SH-SY5Y (cell line): ENCODE results near the gene THAP7.

ENCODE experiments used
- GATA2 ChIP-seq: IDR thresholded peaks from 2 replicates; pipeline ENCODE4 v1.6.1; 2011; ENCODE audit warnings: mild to moderate bottlenecking, low read depth, low read length
- GATA3 ChIP-seq: IDR thresholded peaks from 2 replicates; pipeline ENCODE4 v1.6.1; 2011; ENCODE audit warnings: low read depth, mild to moderate bottlenecking, low read length, moderate library complexity

The THAP7 gene

DNA sequence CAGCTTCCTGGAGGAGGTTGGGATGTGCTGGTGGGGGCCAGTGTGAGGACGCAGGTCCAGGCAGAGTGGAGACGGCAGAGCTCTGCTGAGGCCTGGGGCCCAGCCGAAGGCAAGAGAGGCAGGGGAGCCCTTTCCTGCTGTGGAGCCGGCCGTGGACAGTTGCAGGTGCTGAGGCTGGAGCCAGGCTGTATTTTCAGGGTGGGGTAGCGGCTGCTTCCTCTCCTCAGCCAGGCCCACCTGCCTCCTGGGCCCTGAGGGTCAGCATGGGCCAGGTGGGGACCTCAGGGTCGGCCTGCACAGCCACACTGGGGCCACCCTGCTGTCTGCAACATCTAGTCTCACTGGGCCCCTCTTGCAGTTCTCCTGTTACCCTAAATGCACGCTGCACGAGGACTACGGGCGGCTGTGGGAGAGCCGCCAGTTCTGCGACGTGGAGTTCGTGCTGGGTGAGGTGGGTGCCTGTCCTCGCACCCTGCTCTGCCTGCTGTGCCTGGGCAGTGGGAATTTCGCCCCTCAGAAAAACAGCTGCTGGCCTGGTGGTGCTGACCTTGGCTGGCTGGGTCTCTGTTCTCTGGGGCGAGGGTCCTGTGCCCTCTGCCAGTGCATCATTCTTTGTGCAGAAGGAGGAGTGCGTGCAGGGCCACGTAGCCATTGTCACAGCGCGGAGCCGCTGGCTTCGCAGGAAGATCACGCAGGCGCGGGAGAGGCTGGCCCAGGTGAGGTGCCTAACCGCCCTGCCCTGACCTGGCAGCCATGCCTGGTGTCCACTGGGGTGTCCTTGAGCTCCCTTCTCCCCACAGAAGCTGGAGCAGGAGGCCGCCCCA lies 8.4 kb downstream of the THAP7 start:
- TF ChIP-seq GATA2 = no peak
- TF ChIP-seq GATA3 = no peak

DNA sequence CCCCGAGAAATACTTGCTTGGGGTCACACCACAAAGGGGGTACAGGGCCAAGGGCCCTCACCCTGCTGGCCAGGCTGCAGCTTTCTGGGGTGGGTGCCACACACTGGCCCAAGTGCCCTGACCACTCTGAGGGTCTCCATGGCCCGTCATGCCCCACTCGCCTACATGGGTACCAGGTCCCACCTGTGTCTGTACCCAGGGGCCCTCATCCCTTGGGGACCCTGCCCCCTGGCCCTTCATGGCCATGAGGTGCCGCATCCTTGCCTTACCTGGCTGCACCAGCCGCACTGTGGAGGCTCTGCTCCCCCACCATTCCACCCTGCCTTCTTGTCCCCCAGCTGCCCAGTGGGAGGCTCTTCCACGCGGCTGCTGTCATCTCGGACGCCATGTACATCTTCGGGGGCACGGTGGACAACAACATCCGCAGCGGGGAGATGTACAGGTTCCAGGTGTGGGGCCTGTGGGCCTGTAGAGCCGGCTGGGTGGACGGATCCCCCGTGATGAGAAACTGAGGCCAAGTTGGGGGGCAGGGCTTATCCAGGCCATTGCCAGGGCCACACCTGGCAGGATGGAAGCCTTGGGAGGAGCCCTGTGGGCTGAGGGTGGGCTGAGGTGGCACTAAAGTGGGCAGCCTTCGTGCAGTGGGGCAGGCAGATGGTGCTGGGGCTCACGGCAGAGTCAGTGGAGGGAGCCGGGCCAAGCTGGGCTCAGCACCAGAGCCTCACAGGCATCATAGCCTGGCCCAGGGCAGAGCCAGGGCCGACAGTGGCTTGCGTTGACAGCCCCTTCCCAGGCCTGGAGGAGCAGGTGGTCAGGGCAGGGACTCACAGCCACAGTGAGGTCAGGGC lies 9.2 kb downstream of the THAP7 start:
- TF ChIP-seq GATA3 (no peak), GATA2 (no peak)

DNA sequence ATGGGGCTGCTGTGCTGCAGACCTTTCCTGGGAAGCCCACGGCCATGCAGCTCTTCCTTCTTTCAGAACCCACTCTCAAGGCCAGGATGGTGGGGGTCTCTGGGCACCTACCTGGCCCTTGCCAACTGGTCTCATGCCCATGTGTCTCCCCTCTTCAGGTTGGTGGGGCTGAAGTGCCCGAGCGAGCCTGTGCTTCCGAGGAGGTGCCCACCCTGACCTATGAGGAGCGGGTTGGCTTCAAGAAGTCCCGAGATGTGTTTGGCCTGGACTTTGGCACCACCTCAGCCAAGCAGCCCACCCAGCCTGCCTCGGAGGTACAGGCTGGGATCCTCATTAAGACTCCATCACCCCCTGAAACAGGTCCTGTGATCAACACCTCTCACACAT lies 9.9 kb downstream of the THAP7 start:
- TF ChIP-seq GATA2 = no peak
- TF ChIP-seq GATA3 = no peak

DNA sequence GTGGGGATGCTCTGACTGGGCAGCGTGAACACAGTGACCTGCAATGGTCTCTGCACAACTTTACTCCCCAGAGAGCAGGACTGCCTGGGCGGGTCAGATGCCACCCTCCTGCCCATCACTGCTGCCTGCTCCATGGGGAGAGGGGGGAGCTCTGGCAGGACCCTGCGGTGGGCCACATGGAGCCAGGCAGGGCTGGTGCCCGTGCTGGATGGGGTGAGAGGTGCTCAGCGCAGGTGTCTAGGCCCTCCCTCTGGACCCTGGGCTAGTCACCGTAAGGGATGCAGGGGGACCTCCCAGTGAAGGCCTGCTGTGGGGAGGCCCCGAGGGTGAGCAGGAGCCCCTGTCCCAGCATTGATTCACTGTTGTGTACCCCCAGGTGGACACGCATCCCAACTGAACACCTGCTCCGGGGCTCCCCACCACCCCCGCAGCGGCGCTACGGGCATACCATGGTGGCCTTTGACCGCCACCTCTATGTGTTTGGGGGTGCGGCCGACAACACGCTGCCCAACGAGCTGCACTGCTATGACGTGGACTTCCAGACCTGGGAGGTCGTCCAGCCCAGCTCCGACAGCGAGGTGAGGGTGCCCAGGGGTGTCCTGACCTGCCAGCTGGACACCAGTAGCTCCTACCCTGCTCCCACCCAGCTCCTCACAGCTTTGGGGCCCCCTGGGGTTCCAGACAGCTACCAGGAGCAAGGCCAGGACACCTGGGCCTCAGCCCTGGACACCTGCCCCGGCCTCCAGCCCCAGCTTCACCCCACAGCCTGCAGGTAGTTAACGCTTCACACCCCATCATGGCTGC lies 10.5 kb downstream of the THAP7 start:
- TF ChIP-seq GATA3 (no peak), GATA2 (no peak)

DNA sequence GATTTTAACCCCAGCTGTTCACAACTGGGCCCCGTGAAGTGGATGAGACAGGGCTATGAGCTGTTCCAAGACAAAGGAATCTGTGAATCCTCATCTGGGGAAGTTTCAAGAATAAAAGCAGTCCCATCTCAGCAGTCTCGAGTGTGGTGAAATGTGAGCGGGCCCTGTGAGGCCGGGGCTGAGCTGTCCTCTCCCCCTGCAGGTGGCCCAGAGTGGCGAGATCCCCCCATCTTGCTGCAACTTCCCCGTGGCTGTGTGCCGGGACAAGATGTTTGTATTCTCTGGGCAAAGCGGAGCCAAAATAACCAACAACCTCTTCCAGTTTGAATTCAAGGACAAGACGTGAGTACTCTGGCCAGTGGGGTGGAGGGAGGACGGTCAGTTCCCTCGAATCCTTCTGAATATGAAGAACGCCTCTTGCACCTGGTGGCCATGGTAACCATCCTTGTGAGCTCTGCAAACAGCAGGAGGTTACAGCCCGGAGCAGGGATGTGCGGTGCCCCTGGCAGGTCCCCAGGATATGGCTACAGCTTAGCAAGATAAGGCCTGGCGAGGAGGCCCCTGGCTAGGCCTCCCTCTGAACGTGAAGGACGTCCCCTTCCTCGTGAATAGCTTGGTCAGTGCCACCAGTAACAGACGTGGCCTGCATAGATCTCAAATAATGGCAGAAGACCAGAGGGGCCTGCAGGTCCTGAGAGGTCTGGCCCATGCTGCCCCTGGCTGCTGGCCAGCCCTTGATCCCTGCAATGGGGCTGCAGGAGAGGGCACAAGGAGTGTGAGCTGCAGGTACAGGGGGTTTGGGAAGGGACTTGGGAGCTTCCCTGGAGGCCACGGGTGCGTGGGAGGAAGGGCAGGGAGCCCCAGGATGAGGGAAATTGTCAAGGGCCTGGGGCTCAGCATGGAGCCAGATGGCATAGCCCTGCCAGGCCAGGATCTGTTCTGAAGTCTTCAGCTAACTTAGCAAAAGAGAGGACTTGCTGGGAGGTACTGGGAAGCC lies 11.4 kb downstream of the THAP7 start:
- no peak for TF ChIP-seq GATA2

DNA sequence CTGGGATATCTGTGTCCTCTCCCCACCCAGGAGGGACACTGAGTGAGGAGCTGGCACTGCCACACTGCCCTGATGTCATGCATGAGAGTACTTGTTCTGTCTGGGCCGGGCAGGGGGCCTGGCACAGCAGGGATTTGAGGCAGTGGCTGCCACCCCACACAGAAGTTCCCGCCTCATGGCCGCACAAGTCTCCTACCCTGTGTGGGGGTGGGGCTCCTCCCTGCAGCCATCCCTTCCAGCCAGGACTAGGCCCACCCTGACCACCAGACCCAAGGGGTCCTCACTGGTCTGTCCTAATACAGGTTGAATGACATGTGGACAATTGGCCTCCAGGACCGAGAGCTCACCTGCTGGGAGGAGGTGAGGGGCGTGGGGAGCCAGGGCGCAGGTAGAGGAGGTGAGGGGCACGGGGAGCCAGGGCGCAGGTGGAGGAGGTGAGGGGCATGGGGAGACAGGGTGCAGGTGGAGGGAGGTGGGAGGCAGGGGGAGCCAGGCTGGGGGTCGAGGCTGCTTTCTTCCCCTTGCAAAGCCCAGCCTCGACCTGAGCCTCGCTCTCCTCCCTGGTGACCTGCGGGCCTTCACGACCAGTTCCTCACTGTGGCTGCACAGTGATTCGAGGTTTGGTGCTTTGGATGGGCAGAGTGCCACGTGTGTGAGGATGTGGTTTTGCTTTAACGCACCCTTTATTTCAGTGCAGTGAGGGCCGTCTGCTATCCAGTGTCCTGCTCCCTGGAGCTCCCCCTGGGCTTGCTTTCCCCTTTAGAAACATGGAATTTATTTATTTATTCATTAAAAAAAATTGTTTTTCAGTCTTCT lies 12.4 kb downstream of the THAP7 start:
- no peak for TF ChIP-seq GATA3

DNA sequence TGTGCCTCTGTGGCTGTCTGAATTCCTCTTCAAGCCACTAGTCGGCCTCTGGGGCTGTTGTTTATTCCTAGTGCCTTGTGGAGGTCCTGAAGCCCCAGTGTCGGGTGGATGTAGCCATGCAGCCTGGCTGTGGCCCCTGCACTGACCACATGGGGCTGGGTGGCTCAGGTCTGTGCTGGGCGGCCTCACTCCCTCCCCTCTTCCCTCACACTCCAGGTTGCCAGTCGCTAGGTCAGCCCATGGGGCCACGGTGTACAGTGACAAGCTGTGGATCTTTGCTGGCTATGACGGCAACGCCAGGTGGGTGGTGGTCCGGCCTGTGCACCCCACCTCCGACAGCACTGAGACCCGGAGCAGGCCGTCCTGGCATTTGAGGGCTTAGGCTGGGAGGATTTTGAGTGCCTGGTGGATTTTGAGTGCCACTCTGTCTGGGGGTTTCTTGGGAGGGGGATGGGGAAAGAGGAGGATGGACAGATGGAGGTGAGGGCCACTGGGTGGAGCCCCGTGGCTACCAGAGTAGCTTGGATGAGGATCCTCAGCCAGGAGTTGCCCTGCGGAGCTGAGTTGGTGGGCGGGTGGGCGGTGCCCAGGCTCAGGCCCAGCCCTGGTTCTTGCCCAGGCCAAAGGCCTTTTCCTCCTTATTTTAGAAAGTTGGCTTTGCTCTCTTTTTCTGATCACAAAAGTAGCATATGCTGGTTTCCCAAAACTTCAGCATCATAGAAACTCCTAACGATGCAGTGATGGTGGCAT lies 13.2 kb downstream of the THAP7 start:
- TF ChIP-seq GATA2 = no peak
- TF ChIP-seq GATA3 = no peak

DNA sequence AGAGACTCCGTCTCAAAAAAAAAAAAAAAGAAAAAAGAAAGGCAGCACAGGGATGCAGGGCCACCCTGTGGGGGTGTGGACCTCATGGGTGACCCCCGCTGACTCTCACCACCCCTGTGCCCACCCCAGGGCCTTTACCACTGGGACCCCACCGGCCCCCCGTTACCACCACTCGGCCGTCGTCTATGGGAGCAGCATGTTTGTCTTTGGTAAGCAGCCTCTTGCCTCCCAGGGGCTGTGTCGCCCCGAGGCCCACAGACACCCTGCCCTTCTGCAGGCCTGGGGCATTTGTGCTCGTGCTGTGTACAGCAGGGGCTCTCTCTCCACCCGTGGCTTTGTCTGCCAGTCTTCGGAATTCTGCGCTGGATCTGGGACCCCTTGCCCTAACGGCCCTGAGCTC lies 14.5 kb downstream of the THAP7 start:
- TF ChIP-seq GATA3 = no peak
- no peak for TF ChIP-seq GATA2

DNA sequence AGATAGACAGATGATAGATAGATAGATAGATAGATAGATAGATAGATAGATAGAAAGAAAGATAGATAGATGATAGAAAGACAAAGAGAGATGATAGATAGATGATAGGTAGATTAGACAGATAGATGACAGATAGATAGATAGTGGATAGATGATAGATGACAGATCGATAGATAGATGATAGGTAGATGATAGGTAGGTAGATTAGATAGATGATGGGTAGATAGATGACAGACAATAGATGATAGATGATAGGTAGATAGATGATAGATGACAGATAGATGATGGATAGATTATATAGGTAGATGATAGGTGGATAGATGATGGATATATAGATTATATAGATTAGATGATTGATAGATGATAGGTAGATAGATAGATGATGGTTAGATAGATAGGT lies 15.6 kb downstream of the THAP7 start:
- no peak for TF ChIP-seq GATA2
- no peak for TF ChIP-seq GATA3

DNA sequence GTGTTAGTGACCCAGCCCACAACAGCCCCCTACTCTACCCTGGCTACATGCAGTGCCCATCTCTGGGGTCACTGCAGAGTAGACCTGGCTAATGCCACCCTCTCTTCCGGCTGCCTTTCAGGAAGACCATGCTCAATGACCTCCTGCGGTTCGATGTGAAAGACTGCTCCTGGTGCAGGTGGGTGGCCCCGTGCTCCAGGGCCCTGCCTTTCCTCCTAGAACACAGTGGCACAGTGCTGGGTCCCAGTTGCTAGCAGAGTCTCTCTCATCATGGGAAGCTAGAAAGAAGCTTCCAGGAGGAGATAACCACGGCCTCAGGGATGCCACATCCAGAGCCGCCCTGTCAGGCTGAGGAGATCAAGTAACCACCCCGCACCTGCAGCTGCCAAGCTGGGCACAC lies 16.2 kb downstream of the THAP7 start:
- TF ChIP-seq GATA3 = no peak
- no peak for TF ChIP-seq GATA2

DNA sequence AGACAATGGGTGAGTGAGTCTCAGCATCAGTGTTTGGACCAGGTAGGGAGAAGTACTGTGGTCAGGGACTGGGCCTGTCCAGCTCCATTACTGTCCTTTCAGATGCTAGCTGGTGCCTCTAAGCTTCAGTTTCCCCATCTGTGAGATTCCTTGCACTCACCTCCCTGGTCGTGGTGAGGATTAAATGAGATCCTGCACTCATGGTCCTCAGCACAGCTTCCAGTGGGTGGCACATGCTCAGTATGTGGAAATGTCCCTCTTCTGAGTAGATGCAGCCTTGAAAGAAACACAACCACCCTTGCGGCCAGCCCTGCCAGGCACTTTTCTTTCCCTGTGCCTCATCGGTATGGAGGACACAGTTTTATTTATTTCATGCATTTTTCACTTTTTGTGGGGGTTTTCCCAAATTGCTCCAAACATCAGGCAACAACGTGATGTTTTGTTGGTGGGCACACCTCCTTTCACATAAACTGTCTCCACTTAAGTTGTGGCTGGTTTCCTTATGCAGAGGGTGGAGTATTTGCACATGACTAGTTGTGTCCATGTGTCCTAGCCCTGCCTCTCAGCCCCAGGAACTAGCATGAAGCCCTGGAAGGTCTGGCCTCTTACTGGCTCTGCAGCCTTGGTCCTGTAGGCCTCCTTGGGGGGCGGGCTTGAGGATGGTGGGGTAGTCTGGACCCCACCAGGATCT lies 18.7 kb downstream of the THAP7 start:
- TF ChIP-seq GATA3 = no peak
- TF ChIP-seq GATA2 = no peak
